Measurements from ENCODE around the gene AXL. TPM values are rescaled to one million over a fixed set of nuclear protein-coding genes. Genes with fewer than 3 reads are reported as not detected.

The AXL gene
- total and polyA plus RNA-seq, 9 of the 15 experiments (the other 6 are each of a cell fraction or from before 2014, with no cell fraction given), result 0.80 to 6.6 (median 1.6) TPM

DNA sequence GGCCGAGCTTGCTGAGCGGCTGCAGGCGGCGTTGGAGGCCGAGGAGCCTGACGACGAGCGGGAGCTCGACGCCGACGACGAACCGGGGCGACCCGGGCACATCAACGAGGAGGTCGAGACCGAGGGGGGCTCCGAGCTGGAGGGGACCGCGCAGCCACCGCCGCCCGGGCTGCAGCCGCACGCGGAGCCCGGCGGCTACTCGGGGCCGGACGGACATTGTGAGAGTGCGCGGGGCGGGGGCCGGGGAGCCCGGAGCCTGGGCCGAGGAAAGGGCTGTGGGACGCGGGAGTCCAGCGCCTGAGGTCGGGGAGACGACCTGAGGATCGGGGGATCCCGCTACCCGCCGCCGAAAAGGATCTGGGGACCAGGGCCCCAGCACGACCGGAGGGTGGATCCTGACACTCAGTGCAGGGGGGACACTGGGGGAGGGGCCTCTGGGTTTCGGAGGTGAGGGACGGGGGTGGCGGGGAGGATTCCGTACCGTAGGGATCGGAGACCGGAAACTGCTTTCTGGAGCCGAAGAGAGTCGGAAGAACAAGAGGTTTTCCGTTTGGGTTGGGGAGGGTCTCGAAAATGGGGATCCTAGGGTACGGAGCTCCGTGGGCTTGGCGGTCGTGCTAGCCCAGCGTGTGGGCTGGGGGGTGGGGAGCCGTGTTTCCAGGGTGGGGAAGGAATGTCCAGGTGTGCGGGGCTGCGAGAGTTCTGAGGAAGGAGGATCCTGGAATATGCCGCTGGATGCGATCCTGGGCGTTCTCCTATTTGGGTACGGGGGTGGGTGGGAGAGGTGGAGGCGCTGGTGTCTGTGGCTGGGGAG lies 45.8 kb downstream of the AXL start (continued):
- TF ChIP-seq, protein P1, sequence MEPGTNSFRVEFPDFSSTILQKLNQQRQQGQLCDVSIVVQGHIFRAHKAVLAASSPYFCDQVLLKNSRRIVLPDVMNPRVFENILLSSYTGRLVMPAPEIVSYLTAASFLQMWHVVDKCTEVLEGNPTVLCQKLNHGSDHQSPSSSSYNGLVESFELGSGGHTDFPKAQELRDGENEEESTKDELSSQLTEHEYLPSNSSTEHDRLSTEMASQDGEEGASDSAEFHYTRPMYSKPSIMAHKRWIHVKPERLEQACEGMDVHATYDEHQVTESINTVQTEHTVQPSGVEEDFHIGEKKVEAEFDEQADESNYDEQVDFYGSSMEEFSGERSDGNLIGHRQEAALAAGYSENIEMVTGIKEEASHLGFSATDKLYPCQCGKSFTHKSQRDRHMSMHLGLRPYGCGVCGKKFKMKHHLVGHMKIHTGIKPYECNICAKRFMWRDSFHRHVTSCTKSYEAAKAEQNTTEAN (CRISPR knock-in tag; IDR thresholded peaks at IDR 0.05), result peak; percentile 54; the same call in 1 of the 2 replicates
- 0 out of 2 replicates have a peak, but pooled peaks have one; percentile 1 for TF ChIP-seq FOSL1 (tag; conservative IDR thresholded peaks at IDR 0.05)
- TF ChIP-seq, protein P2, sequence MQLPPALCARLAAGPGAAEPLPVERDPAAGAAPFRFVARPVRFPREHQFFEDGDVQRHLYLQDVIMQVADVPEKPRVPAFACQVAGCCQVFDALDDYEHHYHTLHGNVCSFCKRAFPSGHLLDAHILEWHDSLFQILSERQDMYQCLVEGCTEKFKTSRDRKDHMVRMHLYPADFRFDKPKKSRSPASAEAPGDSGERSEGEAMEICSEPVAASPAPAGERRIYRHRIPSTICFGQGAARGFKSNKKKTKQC (CRISPR knock-in tag; IDR thresholded peaks at IDR 0.05), result no peak; the same call in none of the 2 replicates
- TF ChIP-seq, protein P3, sequence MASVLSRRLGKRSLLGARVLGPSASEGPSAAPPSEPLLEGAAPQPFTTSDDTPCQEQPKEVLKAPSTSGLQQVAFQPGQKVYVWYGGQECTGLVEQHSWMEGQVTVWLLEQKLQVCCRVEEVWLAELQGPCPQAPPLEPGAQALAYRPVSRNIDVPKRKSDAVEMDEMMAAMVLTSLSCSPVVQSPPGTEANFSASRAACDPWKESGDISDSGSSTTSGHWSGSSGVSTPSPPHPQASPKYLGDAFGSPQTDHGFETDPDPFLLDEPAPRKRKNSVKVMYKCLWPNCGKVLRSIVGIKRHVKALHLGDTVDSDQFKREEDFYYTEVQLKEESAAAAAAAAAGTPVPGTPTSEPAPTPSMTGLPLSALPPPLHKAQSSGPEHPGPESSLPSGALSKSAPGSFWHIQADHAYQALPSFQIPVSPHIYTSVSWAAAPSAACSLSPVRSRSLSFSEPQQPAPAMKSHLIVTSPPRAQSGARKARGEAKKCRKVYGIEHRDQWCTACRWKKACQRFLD (CRISPR knock-in tag; IDR thresholded peaks at IDR 0.05), result peak; percentile 78; the same call in 1 of the 2 replicates
- 0 out of 2 replicates have a peak, but pooled peaks have one; percentile 30 for TF ChIP-seq ZNF589 (CRISPR knock-in tag; IDR thresholded peaks at IDR 0.05; ENCODE audit: low read depth)
- TF ChIP-seq PHB (CRISPR knock-in tag; IDR thresholded peaks at IDR 0.05), result peak; percentile 75; the same call in 1 of the 2 replicates
- peak; percentile 41; the same call in 1 of the 2 replicates for TF ChIP-seq ZBTB7A (IDR thresholded peaks at IDR 0.05; ENCODE audit: borderline replicate concordance, control insufficient read depth, low read depth, low read length)
- peak; percentile 86 for TF ChIP-seq FIP1L1 (IDR thresholded peaks at IDR 0.05; ENCODE audit: low read depth, low read length, poor library complexity, severe bottlenecking)
- no peak for TF ChIP-seq TSHZ1 (CRISPR knock-in tag; IDR thresholded peaks at IDR 0.05)
- peak; percentile 3; the same call in 1 of the 2 replicates for TF ChIP-seq ZNF766 (CRISPR knock-in tag; conservative IDR thresholded peaks at IDR 0.05)
- peak; percentile 1; the same call in 1 of the 2 replicates for TF ChIP-seq USF2 (CRISPR knock-in tag; IDR thresholded peaks at IDR 0.05)
- no peak for TF ChIP-seq ZNF280B (CRISPR knock-in tag; IDR thresholded peaks at IDR 0.05)
- peak; percentile 94; the same call in 1 of the 2 replicates for TF ChIP-seq ZNF282 (CRISPR knock-in tag; IDR thresholded peaks at IDR 0.05)
- TF ChIP-seq KAT7 (CRISPR knock-in tag; IDR thresholded peaks at IDR 0.05; ENCODE audit: borderline replicate concordance), result 0 out of 2 replicates have a peak, but pooled peaks have one; percentile 85
